ENCODE data around the gene ZDHHC22.

- TF ChIP-seq, protein P1, sequence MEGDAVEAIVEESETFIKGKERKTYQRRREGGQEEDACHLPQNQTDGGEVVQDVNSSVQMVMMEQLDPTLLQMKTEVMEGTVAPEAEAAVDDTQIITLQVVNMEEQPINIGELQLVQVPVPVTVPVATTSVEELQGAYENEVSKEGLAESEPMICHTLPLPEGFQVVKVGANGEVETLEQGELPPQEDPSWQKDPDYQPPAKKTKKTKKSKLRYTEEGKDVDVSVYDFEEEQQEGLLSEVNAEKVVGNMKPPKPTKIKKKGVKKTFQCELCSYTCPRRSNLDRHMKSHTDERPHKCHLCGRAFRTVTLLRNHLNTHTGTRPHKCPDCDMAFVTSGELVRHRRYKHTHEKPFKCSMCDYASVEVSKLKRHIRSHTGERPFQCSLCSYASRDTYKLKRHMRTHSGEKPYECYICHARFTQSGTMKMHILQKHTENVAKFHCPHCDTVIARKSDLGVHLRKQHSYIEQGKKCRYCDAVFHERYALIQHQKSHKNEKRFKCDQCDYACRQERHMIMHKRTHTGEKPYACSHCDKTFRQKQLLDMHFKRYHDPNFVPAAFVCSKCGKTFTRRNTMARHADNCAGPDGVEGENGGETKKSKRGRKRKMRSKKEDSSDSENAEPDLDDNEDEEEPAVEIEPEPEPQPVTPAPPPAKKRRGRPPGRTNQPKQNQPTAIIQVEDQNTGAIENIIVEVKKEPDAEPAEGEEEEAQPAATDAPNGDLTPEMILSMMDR (IDR thresholded peaks at IDR 0.05), result no peak
- no peak for TF ChIP-seq ZFX (IDR thresholded peaks at IDR 0.05; ENCODE audit: borderline replicate concordance)
Measured at GRCh38 chr14:77153802-77154201, 12.2 kb upstream of the ZDHHC22 start.

Measured in 22Rv1 (cell line).